Prostate gland (tissue), 2 donors: ENCODE measurements around the gene IL2RG. TPM values are rescaled to one million over a fixed set of nuclear protein-coding genes. Genes with fewer than 3 reads are reported as not detected.

Source experiments
- DNase-seq: peaks from one replicate; pipeline ENCODE4 v3.0.0-alpha.2; 2019; ENCODE audit warnings: low spot score
- H3K27ac ChIP-seq, 2 donors: fragments of 200-600 bp; sonication (generic); 2 replicates each; pipeline ENCODE4 v1.5.1; 2017 to 2019
- H3K27me3 ChIP-seq: fragments of 200-600 bp; sonication (generic); replicated peaks from 2 replicates; pipeline ENCODE4 v1.5.1; 2019; ENCODE audit not compliant: insufficient read depth
- H3K36me3 ChIP-seq, 2 donors: fragments of 200-600 bp; sonication (generic); 1 replicate in 1 of 2; 2 replicates in 1 of 2; pipeline versions ENCODE4 v1.5.1 to v1.8.1; 2017 to 2019
- H3K4me1 ChIP-seq: fragments of 200-600 bp; sonication (generic); replicated peaks from 2 replicates; pipeline ENCODE4 v1.5.1; 2019
- H3K4me3 ChIP-seq, 2 donors: fragments of 200-600 bp; sonication (generic); 2 replicates each; pipeline ENCODE4 v1.5.1; 2017 to 2019
- H3K9me3 ChIP-seq: fragments of 200-600 bp; sonication (generic); 2 replicates; pipeline ENCODE4 v1.5.1; 2017
- POLR2A ChIP-seq: fragments of 450-650 bp; IDR thresholded peaks from one replicate; pipeline ENCODE4 v1.6.1; 2016; ENCODE audit warnings: antibody characterized with exemption, mild to moderate bottlenecking
- POLR2AphosphoS5 ChIP-seq: sonication (generic); formaldehyde crosslinking; IDR thresholded peaks from one replicate; pipeline ENCODE4 v1.6.1; 2017; ENCODE audit warnings: antibody characterized with exemption
- WGBS: methylation state at CpG from one replicate; pipeline ENCODE4 v1.1.5; 2018; 5-methylcytosine and 5-hydroxymethylcytosine counted together
- intact Hi-C: fragments of 100-400 bp; cut with DNase I; formaldehyde crosslinking; loops from one replicate; pipeline ENCODE4 v1.14.2; 2022
- total RNA-seq, 2 donors: library from RNA; depleted of rRNA; stranded (reverse); fragments of >200 nt; gene quantifications; one replicate each; pipeline ENCODE4 v1.1.0, GENCODE V29; 2016
- TF ChIP-seq, protein P1 (sequence below), 4 experiments: fragments of 200-600 bp in 2 of 4; fragments of 450-650 bp in 2 of 4; sonication (generic) in 2 of 4; IDR thresholded peaks; 1 replicate in 3 of 4; 2 replicates in 1 of 4; pipeline ENCODE4 v1.5.1; 2016 to 2019; ENCODE audit warnings: antibody characterized with exemption in 4 of 4, mild to moderate bottlenecking in 2 of 4, moderate library complexity in 2 of 4

The IL2RG gene
- total RNA-seq, 2 donors from 2014 or later: 0.73 to 2.8 TPM

DNA sequence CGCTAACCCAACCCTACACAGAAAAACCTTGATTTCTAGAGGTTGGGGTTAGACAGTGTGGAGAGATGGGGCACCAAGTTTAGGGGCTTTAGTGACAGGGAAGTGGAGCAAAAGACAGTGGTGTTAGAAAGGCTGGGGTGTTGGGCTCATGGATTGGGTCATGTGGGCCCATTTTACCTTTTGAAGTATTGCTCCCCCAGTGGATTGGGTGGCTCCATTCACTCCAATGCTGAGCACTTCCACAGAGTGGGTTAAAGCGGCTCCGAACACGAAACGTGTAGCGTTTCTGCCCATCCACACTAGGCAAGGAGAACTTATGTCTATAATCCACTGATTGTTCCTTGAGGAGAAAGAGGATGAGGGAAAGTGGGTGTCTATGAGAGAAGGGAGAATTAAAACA, 2.3 kb downstream of the IL2RG start:
- intact Hi-C loops: no loop called here
- no peaks in the 10 kb centered on the region for H3K9me3 ChIP-seq
- WGBS: 91% methylated on average over 6 of the region's 6 CpGs

DNA sequence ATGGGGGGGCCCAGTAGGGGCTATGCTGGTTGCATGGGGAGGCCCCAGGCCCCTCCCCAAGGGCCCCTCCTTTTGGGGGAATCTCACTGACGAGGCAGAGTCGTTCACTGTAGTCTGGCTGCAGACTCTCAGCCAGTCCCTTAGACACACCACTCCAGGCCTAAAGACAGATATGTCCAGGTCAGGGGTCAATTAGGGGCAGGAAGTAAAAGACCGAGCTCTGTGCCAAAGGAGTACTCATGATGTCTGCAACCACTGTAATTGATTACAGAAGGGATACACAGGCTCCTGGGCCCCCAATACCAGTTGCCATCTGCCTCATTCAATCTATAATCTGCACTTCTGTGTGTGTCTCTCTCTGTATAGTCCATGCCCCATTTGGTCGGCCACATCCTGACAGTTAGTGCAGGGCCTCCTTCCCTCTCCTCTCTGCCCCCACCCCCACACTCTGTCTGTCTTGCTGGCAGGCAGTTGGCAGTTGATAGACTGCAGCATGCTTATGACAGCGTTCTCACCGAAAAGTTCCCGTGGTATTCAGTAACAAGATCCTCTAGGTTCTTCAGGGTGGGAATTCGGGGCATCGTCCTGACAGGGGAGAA, 3.5 kb downstream of the IL2RG start:
- Histone ChIP-seq H3K4me3 (no peak overlapping the region), H3K4me1 (no peaks in the 10 kb centered on the region), H3K27ac (no peak overlapping the region), H3K27me3 (no peaks in the 10 kb centered on the region), H3K36me3 (no peaks in the 10 kb centered on the region), H3K9me3 (no peaks in the 10 kb centered on the region)
- intact Hi-C loops: no loop called here
- DNase-seq: no peak
- no peak for TF ChIP-seq POLR2AphosphoS5
- TF ChIP-seq, protein P1, sequence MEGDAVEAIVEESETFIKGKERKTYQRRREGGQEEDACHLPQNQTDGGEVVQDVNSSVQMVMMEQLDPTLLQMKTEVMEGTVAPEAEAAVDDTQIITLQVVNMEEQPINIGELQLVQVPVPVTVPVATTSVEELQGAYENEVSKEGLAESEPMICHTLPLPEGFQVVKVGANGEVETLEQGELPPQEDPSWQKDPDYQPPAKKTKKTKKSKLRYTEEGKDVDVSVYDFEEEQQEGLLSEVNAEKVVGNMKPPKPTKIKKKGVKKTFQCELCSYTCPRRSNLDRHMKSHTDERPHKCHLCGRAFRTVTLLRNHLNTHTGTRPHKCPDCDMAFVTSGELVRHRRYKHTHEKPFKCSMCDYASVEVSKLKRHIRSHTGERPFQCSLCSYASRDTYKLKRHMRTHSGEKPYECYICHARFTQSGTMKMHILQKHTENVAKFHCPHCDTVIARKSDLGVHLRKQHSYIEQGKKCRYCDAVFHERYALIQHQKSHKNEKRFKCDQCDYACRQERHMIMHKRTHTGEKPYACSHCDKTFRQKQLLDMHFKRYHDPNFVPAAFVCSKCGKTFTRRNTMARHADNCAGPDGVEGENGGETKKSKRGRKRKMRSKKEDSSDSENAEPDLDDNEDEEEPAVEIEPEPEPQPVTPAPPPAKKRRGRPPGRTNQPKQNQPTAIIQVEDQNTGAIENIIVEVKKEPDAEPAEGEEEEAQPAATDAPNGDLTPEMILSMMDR (IDR thresholded peaks at IDR 0.05): no peak
- TF ChIP-seq POLR2A: no peak
- WGBS: 30% methylated on average over 6 of the region's 9 CpGs

More for the DNA sequence above, 2.3 kb downstream of the IL2RG start:
- Histone ChIP-seq H3K4me1 (no peaks in the 10 kb centered on the region), H3K4me3 (no peak overlapping the region), H3K27me3 (no peaks in the 10 kb centered on the region), H3K36me3 (no peaks in the 10 kb centered on the region), H3K27ac (no peak overlapping the region)
- DNase-seq: no peak
- TF ChIP-seq, protein P1 (IDR thresholded peaks at IDR 0.05): no peak
- no peak for TF ChIP-seq POLR2A
- TF ChIP-seq POLR2AphosphoS5: no peak

DNA sequence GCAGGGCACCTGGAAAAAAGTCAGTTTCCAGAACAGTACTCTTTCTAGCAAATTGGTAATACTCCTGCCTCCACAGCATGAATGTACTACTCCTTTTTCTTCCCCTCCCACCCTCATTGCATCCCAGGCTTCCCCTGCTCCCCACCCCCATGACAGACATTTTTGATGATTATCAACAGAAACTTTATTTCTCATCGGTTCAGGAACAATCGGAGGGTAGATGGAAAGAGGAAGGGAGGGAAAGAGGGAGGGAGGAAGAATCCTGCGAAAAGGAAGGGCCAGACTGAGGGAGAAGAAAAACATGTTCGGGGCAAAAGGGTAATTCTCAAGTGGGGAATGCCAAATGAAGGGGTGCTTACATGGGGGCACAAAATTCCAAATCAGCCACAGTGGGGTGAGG, 4.1 kb downstream of the IL2RG start:
- TF ChIP-seq, protein P1 (IDR thresholded peaks at IDR 0.05): no peak
- Histone ChIP-seq H3K36me3 (no peaks in the 10 kb centered on the region), H3K27ac (no peak overlapping the region), H3K4me3 (no peak overlapping the region), H3K27me3 (no peaks in the 10 kb centered on the region), H3K9me3 (no peaks in the 10 kb centered on the region), H3K4me1 (no peaks in the 10 kb centered on the region)
- DNase-seq: no peak
- intact Hi-C loops: no loop called here
- WGBS: 59% methylated on average over 4 of the region's 4 CpGs

DNA sequence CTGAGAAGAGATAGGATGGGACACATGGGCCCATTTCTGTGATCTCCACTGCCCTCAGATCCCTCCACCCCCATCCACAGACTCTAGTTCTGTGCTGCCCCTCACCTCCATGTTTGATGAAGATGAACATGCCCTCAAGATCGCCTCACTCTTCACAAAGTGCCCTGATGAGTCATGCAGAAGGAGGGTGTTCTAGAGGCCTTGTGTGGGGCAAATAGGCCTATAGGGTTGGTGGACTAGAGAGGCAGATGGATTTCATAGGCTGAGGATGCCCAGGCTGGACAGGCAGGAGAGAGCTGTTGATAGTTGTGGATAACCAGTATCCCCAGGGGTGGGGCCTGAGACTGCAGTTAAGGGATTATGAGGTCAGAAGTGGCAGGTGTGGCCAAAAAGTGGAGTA, 5.0 kb downstream of the IL2RG start, which contains the start of gene CXorf65:
TSS of gene CXorf65 (minus strand) at position 314 of the 400 bp plus-strand sequence. CDS start at position 130, 184 bp downstream.
- intact Hi-C loops: no loop called here
- no peak for DNase-seq
- H3K4me3 ChIP-seq: no peak within 1 kb of the TSS
- no peak within 1 kb of the TSS for H3K27ac ChIP-seq
- H3K9me3 ChIP-seq: no peaks in the 10 kb centered on the region
- no peaks in the 10 kb centered on the region for H3K36me3 ChIP-seq
- TF ChIP-seq POLR2A (no peak), POLR2AphosphoS5 (no peak)
- TF ChIP-seq, protein P1 (IDR thresholded peaks at IDR 0.05): no peak
- no peaks in the 10 kb centered on the region for H3K4me1 ChIP-seq
- WGBS: 100% methylated on average over 1 of the region's 1 CpG
- no peaks in the 10 kb centered on the region for H3K27me3 ChIP-seq

DNA sequence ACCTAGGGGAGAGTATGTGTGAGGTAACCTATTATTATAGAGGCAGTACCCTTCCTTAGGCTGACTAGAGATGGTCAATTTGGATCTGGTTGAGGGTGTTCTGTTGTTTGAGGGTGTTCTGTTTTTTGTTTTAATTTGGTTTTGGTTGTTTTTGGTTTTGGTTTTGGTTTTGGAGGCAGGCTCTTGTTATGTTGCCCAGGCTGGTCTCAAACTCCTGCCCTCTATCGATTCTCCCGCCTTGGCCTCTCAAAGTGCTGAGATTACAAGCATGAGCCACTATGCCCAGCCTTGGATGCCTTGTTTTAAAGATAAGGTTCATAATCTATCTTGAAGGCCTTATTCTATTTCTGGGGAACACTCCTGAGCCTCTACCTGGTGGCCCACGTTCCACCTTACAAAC, 5.7 kb downstream of the IL2RG start:
- Histone ChIP-seq H3K36me3 (no peaks in the 10 kb centered on the region), H3K4me1 (no peaks in the 10 kb centered on the region), H3K9me3 (no peaks in the 10 kb centered on the region), H3K27me3 (no peaks in the 10 kb centered on the region), H3K27ac (no peak overlapping the region), H3K4me3 (no peak overlapping the region)
- 90% methylated on average over 3 of the region's 3 CpGs for WGBS
- DNase-seq: no peak
- no peak for TF ChIP-seq POLR2AphosphoS5
- TF ChIP-seq, protein P1 (IDR thresholded peaks at IDR 0.05): no peak
- TF ChIP-seq POLR2A: no peak
- intact Hi-C loops: no loop called here
